ENCODE results near the gene DNAJC24. TPM values are rescaled to one million over a fixed set of nuclear protein-coding genes. Genes with fewer than 3 reads are reported as not detected.

The DNAJC24 gene
- total and polyA plus RNA-seq, 10 of the 15 experiments (the other 5 are each of a cell fraction or from before 2014, with no cell fraction given), result 10.0 to 25.4 (median 13.8) TPM

DNA sequence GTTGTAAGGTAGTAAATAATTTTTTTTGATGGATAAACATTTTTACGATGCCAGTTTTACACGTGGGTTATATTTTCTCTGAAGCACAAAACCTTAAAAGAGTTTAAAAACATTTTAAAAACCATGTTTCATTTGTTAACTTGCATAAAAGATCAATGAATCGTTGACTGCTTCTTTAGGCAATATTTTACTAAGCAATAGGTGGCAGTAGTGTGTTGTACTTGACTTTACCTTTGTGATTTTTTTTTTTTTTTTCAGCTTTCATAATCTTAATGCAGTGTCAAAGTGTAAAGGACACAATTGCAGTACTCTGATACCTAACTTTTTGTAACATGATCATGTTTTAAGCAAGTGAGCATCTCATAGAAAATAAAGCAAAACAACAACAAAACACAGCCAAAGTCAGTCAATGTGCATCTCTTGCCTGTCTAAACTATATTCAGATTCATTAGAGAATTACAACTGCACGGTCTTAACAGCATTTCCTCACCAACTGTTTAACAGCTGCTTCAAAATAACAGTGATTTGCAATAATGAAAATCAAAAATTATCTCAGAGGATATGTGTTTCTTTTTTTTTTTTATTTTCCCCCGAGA is 27.7 kb downstream of the DNAJC24 start (continued):
- TF ChIP-seq, protein P1, sequence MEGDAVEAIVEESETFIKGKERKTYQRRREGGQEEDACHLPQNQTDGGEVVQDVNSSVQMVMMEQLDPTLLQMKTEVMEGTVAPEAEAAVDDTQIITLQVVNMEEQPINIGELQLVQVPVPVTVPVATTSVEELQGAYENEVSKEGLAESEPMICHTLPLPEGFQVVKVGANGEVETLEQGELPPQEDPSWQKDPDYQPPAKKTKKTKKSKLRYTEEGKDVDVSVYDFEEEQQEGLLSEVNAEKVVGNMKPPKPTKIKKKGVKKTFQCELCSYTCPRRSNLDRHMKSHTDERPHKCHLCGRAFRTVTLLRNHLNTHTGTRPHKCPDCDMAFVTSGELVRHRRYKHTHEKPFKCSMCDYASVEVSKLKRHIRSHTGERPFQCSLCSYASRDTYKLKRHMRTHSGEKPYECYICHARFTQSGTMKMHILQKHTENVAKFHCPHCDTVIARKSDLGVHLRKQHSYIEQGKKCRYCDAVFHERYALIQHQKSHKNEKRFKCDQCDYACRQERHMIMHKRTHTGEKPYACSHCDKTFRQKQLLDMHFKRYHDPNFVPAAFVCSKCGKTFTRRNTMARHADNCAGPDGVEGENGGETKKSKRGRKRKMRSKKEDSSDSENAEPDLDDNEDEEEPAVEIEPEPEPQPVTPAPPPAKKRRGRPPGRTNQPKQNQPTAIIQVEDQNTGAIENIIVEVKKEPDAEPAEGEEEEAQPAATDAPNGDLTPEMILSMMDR (IDR thresholded peaks at IDR 0.05 in 2 of 3, conservative IDR thresholded peaks at IDR 0.05 in 1 of 3; ENCODE audit: control insufficient read depth in 2 of 3, extremely low read depth in 1 of 3, insufficient read depth in 1 of 3, low read depth in 3 of 3, low read length in 3 of 3), result peak; percentile 43 to 72 (median 55); a peak in 5 of 6 replicates
- TF ChIP-seq POLR2A (IDR thresholded peaks at IDR 0.05; ENCODE audit: low read depth, low read length), result no peak
- TF ChIP-seq EGR1 (IDR thresholded peaks at IDR 0.05; ENCODE audit: borderline replicate concordance in 1 of 2, low read depth in 2 of 2, low read length in 2 of 2), result no peak
- TF ChIP-seq ZNF384 (IDR thresholded peaks at IDR 0.05; ENCODE audit: borderline replicate concordance, low read depth, low read length), result peak; percentile 98
- TF ChIP-seq CHD4 (IDR thresholded peaks at IDR 0.05), result no peak
- no peak for TF ChIP-seq CHD1 (IDR thresholded peaks at IDR 0.05; ENCODE audit: low read depth, low read length)
- TF ChIP-seq CREM (IDR thresholded peaks at IDR 0.05; ENCODE audit: low read depth), result no peak

DNA sequence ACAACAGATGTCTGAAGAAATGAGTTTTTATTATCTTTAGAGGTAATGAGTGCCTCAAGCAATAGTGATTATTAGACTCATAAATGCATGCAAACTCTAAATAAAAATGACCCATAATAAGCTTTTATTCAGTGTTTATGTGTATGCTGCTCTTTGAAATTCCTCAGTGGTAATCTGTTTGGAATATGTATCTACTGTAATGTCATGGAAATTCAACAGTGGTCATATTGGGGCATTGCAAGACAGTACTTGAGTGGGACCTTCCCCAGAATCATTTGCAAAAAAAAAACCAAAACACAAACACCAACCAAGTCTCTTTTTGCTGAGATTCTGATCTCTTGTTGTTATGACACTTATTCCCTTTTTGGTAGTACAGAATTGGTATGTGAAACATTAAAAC is 35.0 kb downstream of the DNAJC24 start:
- in situ Hi-C loops (cut with MboI), result no loop called here
- Histone ChIP-seq H3K9me3 (replicated peaks; ENCODE audit: control insufficient read depth, insufficient read depth, low read length) (no peaks in the 10 kb centered on the region), H3K9ac (ENCODE audit: control insufficient read depth, insufficient read depth, low read length) (no peak overlapping the region), H4K20me1 (ENCODE audit: control insufficient read depth, insufficient read depth) (no peaks in the 10 kb centered on the region), H3K27me3 (replicated peaks in 1 of 2; ENCODE audit: control insufficient read depth in 2 of 2, insufficient read depth in 2 of 2, low read length in 1 of 2) (no peaks in the 10 kb centered on the region), H2AFZ (ENCODE audit: control insufficient read depth, low read depth, low read length) (no peak overlapping the region), H3K4me3 (no peak overlapping the region), H3K79me2 (ENCODE audit: control insufficient read depth, insufficient read depth, low read length) (no peaks in the 10 kb centered on the region), H3K4me2 (ENCODE audit: control insufficient read depth, insufficient read depth) (no peak overlapping the region), H3K27ac (ENCODE audit: control insufficient read depth, insufficient read depth) (no peak overlapping the region), H3K4me1 (ENCODE audit: control insufficient read depth, insufficient read depth, low read length) (no peaks in the 10 kb centered on the region), H3K36me3 (ENCODE audit: control insufficient read depth in 2 of 2, insufficient read depth in 2 of 2, low read length in 1 of 2) (no peaks in the 10 kb centered on the region)
- SMC1A ChIA-PET (ENCODE audit: uncharacterized antibody, unreplicated experiment), result interaction anchor here (0.6 to 1.5 kb wide), 2 partner anchors 12 to 631 kb away, joined by 3 read pairs; no protein-coding TSS in a partner anchor
- POLR2A ChIA-PET, result interaction anchor here (0.6 kb wide), 2 partner anchors 36 to 580 kb away, joined by 3 read pairs; no protein-coding TSS in a partner anchor
- RAD21 ChIA-PET (ENCODE audit: unreplicated experiment), result no interaction called here
- ATAC-seq, result no peak
- DNase-seq (ENCODE audit: low read depth, low spot score), result no peak
- CTCF ChIA-PET, result interaction anchor here (0.7 to 1.1 kb wide), 4 partner anchors 8 to 553 kb away, joined by 3 read pairs; no protein-coding TSS in a partner anchor
- no TSS peak for BruUV-seq (replicated peaks)
- TF ChIP-seq GABPA (IDR thresholded peaks at IDR 0.05; ENCODE audit: low read depth), result no peak
- TF ChIP-seq MTA2 (IDR thresholded peaks at IDR 0.05; ENCODE audit: low read depth), result no peak
- no peak for TF ChIP-seq TCF3 (IDR thresholded peaks at IDR 0.05; ENCODE audit: borderline replicate concordance, insufficient read depth, low read depth, low read length)
- TF ChIP-seq NFXL1 (IDR thresholded peaks at IDR 0.05; ENCODE audit: borderline replicate concordance), result no peak
- TF ChIP-seq ZNF217 (IDR thresholded peaks at IDR 0.05), result no peak
- TF ChIP-seq TCF12 (IDR thresholded peaks at IDR 0.05; ENCODE audit: low read depth, low read length), result no peak
- intact Hi-C loops (cut with micrococcal nuclease; ENCODE audit: unreplicated experiment), result no loop called here
- FAIRE-seq, result no peak

Data from GM12878 (cell line).